GM18909 (cell line): ENCODE measurements around the gene SH2B2.

ENCODE experiments used
- ATAC-seq: cut with Tn5 transposase; IDR thresholded peaks from one replicate; pipeline ENCODE4 v1.9.1; 2021; ENCODE audit warnings: mild to moderate bottlenecking; ENCODE audit not compliant: unreplicated experiment, poor library complexity

Gene SH2B2

GRCh38 chr7:102286237-102287110 lies at the start of gene SH2B2:
SH2B2 (plus strand) TSS chr7:102286868; CDS start chr7:102300551, 13,683 bp downstream.
- ATAC-seq = no peak

GRCh38 chr7:102239206-102239820 lies 47.4 kb upstream of the SH2B2 start:
- no peak for ATAC-seq

GRCh38 chr7:102241431-102241830 lies 45.2 kb upstream of the SH2B2 start:
- no peak for ATAC-seq

- no peak for ATAC-seq
These were observed 42.1 kb upstream of the SH2B2 start for GRCh38 chr7:102244601-102245000.

GRCh38 chr7:102248081-102248455 lies 38.6 kb upstream of the SH2B2 start:
- ATAC-seq = no peak

- ATAC-seq = no peak
These were observed 37.9 kb upstream of the SH2B2 start for GRCh38 chr7:102248456-102249395.

GRCh38 chr7:102251531-102252365 lies 34.9 kb upstream of the SH2B2 start:
- no peak for ATAC-seq

GRCh38 chr7:102252366-102252982 lies 34.2 kb upstream of the SH2B2 start:
- no peak for ATAC-seq

GRCh38 chr7:102253066-102253972 lies 33.3 kb upstream of the SH2B2 start:
- no peak for ATAC-seq

GRCh38 chr7:102253973-102254370 lies 32.7 kb upstream of the SH2B2 start:
- ATAC-seq = no peak

- no peak for ATAC-seq
These were observed 32.1 kb upstream of the SH2B2 start for GRCh38 chr7:102254521-102254920.

GRCh38 chr7:102255501-102255900 lies 31.2 kb upstream of the SH2B2 start:
- no peak for ATAC-seq

- ATAC-seq = no peak
These were observed 30.8 kb upstream of the SH2B2 start for GRCh38 chr7:102255916-102256315.

- ATAC-seq = no peak
These were observed 28.5 kb upstream of the SH2B2 start for GRCh38 chr7:102258073-102258748.

GRCh38 chr7:102258749-102259107 lies 27.9 kb upstream of the SH2B2 start:
- ATAC-seq = no peak

- no peak for ATAC-seq
These were observed 25.8 kb upstream of the SH2B2 start for GRCh38 chr7:102260856-102261255.

- ATAC-seq = no peak
These were observed 25.2 kb upstream of the SH2B2 start for GRCh38 chr7:102261451-102261850.

GRCh38 chr7:102262546-102262945 lies 24.1 kb upstream of the SH2B2 start:
- ATAC-seq = no peak
